WTC11 (cell line): Measurements from ENCODE around the gene THRSP.

Experiments
- CREM ChIP-seq: sonication (generic); formaldehyde crosslinking; IDR thresholded peaks from 2 replicates; pipeline ENCODE4 v1.8.1; 2022; ENCODE audit warnings: mild to moderate bottlenecking, missing genetic modification reagents, moderate library complexity
- CTCF ChIP-seq: fragments of 200-600 bp; IDR thresholded peaks from 2 replicates; pipeline ENCODE4 v1.8.0; 2022; ENCODE audit warnings: antibody characterized with exemption
- ESRRA ChIP-seq: sonication (generic); formaldehyde crosslinking; IDR thresholded peaks from 2 replicates; pipeline ENCODE4 v1.8.1; 2022; ENCODE audit warnings: mild to moderate bottlenecking, missing genetic modification reagents, borderline replicate concordance
- GRHL2 ChIP-seq: fragments of 250-450 bp; sonication (Bioruptor Pico); IDR thresholded peaks from 2 replicates; pipeline ENCODE4 v1.8.0; 2022; ENCODE audit warnings: mild to moderate bottlenecking, moderate library complexity; ENCODE audit not compliant: insufficient replicate concordance, severe bottlenecking
- MAX ChIP-seq: sonication (generic); formaldehyde crosslinking; IDR thresholded peaks from 2 replicates; pipeline ENCODE4 v1.8.0; 2022; ENCODE audit warnings: mild to moderate bottlenecking, missing genetic modification reagents
- NR2C2 ChIP-seq: sonication (generic); formaldehyde crosslinking; IDR thresholded peaks from 2 replicates; pipeline ENCODE4 v1.8.0; 2022; ENCODE audit warnings: mild to moderate bottlenecking, missing genetic modification reagents
- SMAD3 ChIP-seq: sonication (generic); formaldehyde crosslinking; IDR thresholded peaks from 2 replicates; pipeline ENCODE4 v1.8.0; 2022; ENCODE audit warnings: missing genetic modification reagents, mild to moderate bottlenecking, borderline replicate concordance
- USF2 ChIP-seq: sonication (generic); formaldehyde crosslinking; IDR thresholded peaks from 2 replicates; pipeline ENCODE4 v1.8.1; 2023; ENCODE audit warnings: mild to moderate bottlenecking, missing genetic modification reagents, moderate library complexity
- ZNF138 ChIP-seq: sonication (generic); formaldehyde crosslinking; conservative IDR thresholded peaks from 2 replicates; pipeline ENCODE4 v1.8.1; 2022; ENCODE audit warnings: mild to moderate bottlenecking, moderate library complexity, missing genetic modification reagents
- ZNF416 ChIP-seq: fragments of 250-450 bp; sonication (Bioruptor Pico); IDR thresholded peaks from 2 replicates; pipeline ENCODE4 v1.9.0; 2021; ENCODE audit warnings: mild to moderate bottlenecking, inconsistent platforms
- ZNF671 ChIP-seq: fragments of 250-450 bp; sonication (Bioruptor Pico); IDR thresholded peaks from 2 replicates; pipeline ENCODE4 v1.8.0; 2021; ENCODE audit warnings: mild to moderate bottlenecking

- TF ChIP-seq GRHL2 (CRISPR knock-in tag) (no peak), CTCF (no peak), CREM (no peak), SMAD3 (CRISPR knock-in tag) (no peak), NR2C2 (CRISPR knock-in tag) (no peak), MAX (CRISPR knock-in tag) (no peak), ESRRA (CRISPR knock-in tag) (no peak), ZNF138 (CRISPR knock-in tag) (no peak), ZNF671 (no peak), ZNF416 (CRISPR knock-in tag) (no peak), USF2 (no peak)
Observed at GRCh38 chr11:78074756-78075155, 11.1 kb downstream of the THRSP start.
